Suppressor macrophage treated with lipopolysaccharide for 4 hours (primary cell): ENCODE measurements around the gene AGAP2.
"Not testable (repeated sequence)": the region's sequence is repeated elsewhere in the genome, so short reads cannot be mapped to it uniquely, and the experiment has no call there.

Source experiments
- DNase-seq: peaks from one replicate; pipeline ENCODE4 v3.0.0-alpha.2; 2020

The AGAP2 gene

GRCh38 chr12:57720606-57721595 is 17.6 kb downstream of the AGAP2 start:
- no peak for DNase-seq

- DNase-seq: no peak
Observed at GRCh38 chr12:57719777-57720605, 18.6 kb downstream of the AGAP2 start.

GRCh38 chr12:57718641-57719528 is 19.7 kb downstream of the AGAP2 start:
- DNase-seq: no peak

GRCh38 chr12:57717846-57718640 is 20.5 kb downstream of the AGAP2 start:
- no peak for DNase-seq

GRCh38 chr12:57717131-57717530 is 21.4 kb downstream of the AGAP2 start:
- no peak for DNase-seq

- DNase-seq: no peak
Observed at GRCh38 chr12:57716305-57716704, 22.2 kb downstream of the AGAP2 start.

- DNase-seq: no peak
Observed at GRCh38 chr12:57715786-57716185, 22.8 kb downstream of the AGAP2 start.

GRCh38 chr12:57715036-57715748 is 23.4 kb downstream of the AGAP2 start:
- not testable (repeated sequence) for DNase-seq

GRCh38 chr12:57713209-57713608 is 25.3 kb downstream of the AGAP2 start:
- no peak for DNase-seq

GRCh38 chr12:57712701-57713100 is 25.8 kb downstream of the AGAP2 start:
- no peak for DNase-seq

GRCh38 chr12:57708296-57708695 is 30.2 kb downstream of the AGAP2 start:
- no peak for DNase-seq

- DNase-seq: no peak
Observed at GRCh38 chr12:57707250-57707649, 31.3 kb downstream of the AGAP2 start.

GRCh38 chr12:57700317-57700716 is 38.2 kb downstream of the AGAP2 start:
- DNase-seq: no peak

GRCh38 chr12:57698414-57698813 is 40.1 kb downstream of the AGAP2 start:
- no peak for DNase-seq

GRCh38 chr12:57697076-57697475 is 41.5 kb downstream of the AGAP2 start:
- no peak for DNase-seq

- no peak for DNase-seq
Observed at GRCh38 chr12:57695770-57696432, 42.6 kb downstream of the AGAP2 start.

GRCh38 chr12:57694459-57695019 is 44.0 kb downstream of the AGAP2 start:
- DNase-seq: peak; percentile 2

GRCh38 chr12:57693659-57694458 is 44.7 kb downstream of the AGAP2 start, which contains the start of gene OS9:
Gene OS9, plus strand, starts transcription at chr12:57694132. Its CDS starts 30 bp downstream, at chr12:57694162.
- DNase-seq: peak; percentile 99

GRCh38 chr12:57693317-57693658 is 45.3 kb downstream of the AGAP2 start:
- DNase-seq: no peak
